ENCODE data around the gene DNER. TPM values are rescaled to one million over a fixed set of nuclear protein-coding genes. Genes with fewer than 3 reads are reported as not detected.

The DNER gene
- total and polyA plus RNA-seq, 2 experiments from 2014 or later: 4.7 to 8.8 TPM

- Histone ChIP-seq H3K4me2 (no peak overlapping the region), H3K36me3 (ENCODE audit: insufficient read depth) (no peaks in the 10 kb centered on the region), H3F3A (replicated peaks; ENCODE audit: low read depth) (no peaks in the 10 kb centered on the region), H3K9me2 (ENCODE audit: insufficient read depth) (no peaks in the 10 kb centered on the region), H3K79me2 (replicated peaks; ENCODE audit: insufficient read depth) (no peaks in the 10 kb centered on the region), H3K27me3 (ENCODE audit: insufficient read depth) (no peaks in the 10 kb centered on the region), H3K27ac (ENCODE audit: low read depth) (no peak overlapping the region), H3K4me1 (ENCODE audit: insufficient read depth) (no peaks in the 10 kb centered on the region), H3K4me3 (no peak overlapping the region), H2AFZ (no peak overlapping the region; the same call in 1 of the 2 replicates), H4K20me1 (replicated peaks; ENCODE audit: insufficient read depth) (no peaks in the 10 kb centered on the region)
- H3K9me3 Mint-ChIP-seq: no peaks in the 10 kb centered on the region
- ATAC-seq (no peak), DNase-seq (ENCODE audit: low spot score) (no peak)
- H3K27me3 Mint-ChIP-seq (ENCODE audit: insufficient read depth, low read depth, poor library complexity): peaks cover 6% of the 10 kb centered on the region
- no peak overlapping the region for H3K4me3 Mint-ChIP-seq
- TF ChIP-seq JUNB (IDR thresholded peaks at IDR 0.05; ENCODE audit: unreplicated experiment) (no peak), EZH2 (IDR thresholded peaks at IDR 0.05; ENCODE audit: low read depth, unreplicated experiment) (no peak), ETS1 (IDR thresholded peaks at IDR 0.05) (no peak), CTCF (conservative IDR thresholded peaks at IDR 0.05; ENCODE audit: low read depth in 2 of 2) (no peak), STAT1 (IDR thresholded peaks at IDR 0.05; ENCODE audit: unreplicated experiment) (no peak), ZNF114 (CRISPR knock-in tag; IDR thresholded peaks at IDR 0.05) (no peak), EZH2phosphoT487 (IDR thresholded peaks at IDR 0.05; ENCODE audit: unreplicated experiment) (no peak), NANOG (IDR thresholded peaks at IDR 0.05; ENCODE audit: borderline replicate concordance) (no peak), ZNF462 (CRISPR knock-in tag; IDR thresholded peaks at IDR 0.05) (no peak), CREB1 (CRISPR knock-in tag; IDR thresholded peaks at IDR 0.05; ENCODE audit: low read depth) (no peak), ZNF331 (CRISPR knock-in tag; IDR thresholded peaks at IDR 0.05; ENCODE audit: low read depth) (no peak), REST (IDR thresholded peaks at IDR 0.05; ENCODE audit: unreplicated experiment) (no peak), POLR2AphosphoS5 (IDR thresholded peaks at IDR 0.05; ENCODE audit: low read depth) (no peak)
- H3K36me3 Mint-ChIP-seq (ENCODE audit: low read depth): no peaks in the 10 kb centered on the region
- no peaks in the 10 kb centered on the region for H3K4me1 Mint-ChIP-seq
- H3K27ac Mint-ChIP-seq: no peak overlapping the region
These were observed 374.1 kb downstream of the DNER start for GRCh38 chr2:229340086-229340760.

All from GM23338 (cell line).